Measurements from ENCODE around the gene GAPDHS. TPM values are rescaled to one million over a fixed set of nuclear protein-coding genes. Genes with fewer than 3 reads are reported as not detected.

Gene GAPDHS
- total RNA-seq, 1 donor from 2014 or later: not detected

- H3K27ac Mint-ChIP-seq: peak overlapping the region; percentile 42
- no peak overlapping the region for H3K4me3 Mint-ChIP-seq
These were observed 1.7 kb downstream of the GAPDHS start for GRCh38 chr19:35534803-35535480.

GRCh38 chr19:35539314-35539713, 6.1 kb downstream of the GAPDHS start:
- no peaks in the 10 kb centered on the region for H3K27me3 ChIP-seq
- Mint-ChIP-seq H3K36me3 (peaks cover 2% of the 10 kb centered on the region), H3K27ac (no peak overlapping the region), H3K9me3 (no peaks in the 10 kb centered on the region), H3K27me3 (ENCODE audit: insufficient read depth, low read depth) (no peaks in the 10 kb centered on the region), H3K4me1 (peaks cover 3% of the 10 kb centered on the region), H3K4me3 (no peak overlapping the region)
- no peaks in the 10 kb centered on the region for H3K36me3 ChIP-seq
- H3F3A ChIP-seq (ENCODE audit: low read depth): peaks cover 8% of the 10 kb centered on the region
- no peak overlapping the region for H3K9ac ChIP-seq
- peaks cover 4% of the 10 kb centered on the region for H4K20me1 ChIP-seq (ENCODE audit: low read depth)
- no peak for DNase-seq (ENCODE audit: low spot score)
- H3K9me3 ChIP-seq (ENCODE audit: low read depth): no peaks in the 10 kb centered on the region
- H2AFZ ChIP-seq (replicated peaks): no peak overlapping the region
- no peak overlapping the region for H3K27ac ChIP-seq
- H3K79me2 ChIP-seq (ENCODE audit: low read depth): peaks cover 9% of the 10 kb centered on the region
- TF ChIP-seq EZH2 (IDR thresholded peaks at IDR 0.05) (no peak), CTCF (IDR thresholded peaks at IDR 0.05) (no peak), EZH2phosphoT487 (IDR thresholded peaks at IDR 0.05) (no peak)
- no peak overlapping the region for H3K4me2 ChIP-seq
- H3K4me3 ChIP-seq: no peak overlapping the region
- peaks cover under 1% of the 10 kb centered on the region for H3K4me1 ChIP-seq

More at GRCh38 chr19:35534803-35535480, 1.7 kb downstream of the GAPDHS start:
- TF ChIP-seq EZH2phosphoT487 (IDR thresholded peaks at IDR 0.05): no peak
- no peak for TF ChIP-seq CTCF (IDR thresholded peaks at IDR 0.05)
- no peak for TF ChIP-seq EZH2 (IDR thresholded peaks at IDR 0.05)
- Histone ChIP-seq H3K27me3 (no peaks in the 10 kb centered on the region), H4K20me1 (ENCODE audit: low read depth) (peaks cover 4% of the 10 kb centered on the region), H3K4me3 (no peak overlapping the region), H3K9ac (no peak overlapping the region), H3K79me2 (ENCODE audit: low read depth) (no peaks in the 10 kb centered on the region), H3K9me3 (ENCODE audit: low read depth) (no peaks in the 10 kb centered on the region), H3K27ac (no peak overlapping the region), H3F3A (ENCODE audit: low read depth) (peaks cover 8% of the 10 kb centered on the region), H3K4me1 (peaks cover 7% of the 10 kb centered on the region), H2AFZ (replicated peaks) (no peak overlapping the region), H3K4me2 (no peak overlapping the region), H3K36me3 (no peaks in the 10 kb centered on the region)
- Mint-ChIP-seq H3K4me1 (no peaks in the 10 kb centered on the region), H3K9me3 (no peaks in the 10 kb centered on the region), H3K36me3 (no peaks in the 10 kb centered on the region), H3K27me3 (ENCODE audit: insufficient read depth, low read depth) (peaks cover 3% of the 10 kb centered on the region)
- DNase-seq (ENCODE audit: low spot score): no peak

GRCh38 chr19:35539850-35540249, 6.6 kb downstream of the GAPDHS start:
- no peaks in the 10 kb centered on the region for H3K9me3 Mint-ChIP-seq
- Histone ChIP-seq H2AFZ (replicated peaks) (no peak overlapping the region), H3K9me3 (ENCODE audit: low read depth) (no peaks in the 10 kb centered on the region), H3K4me1 (peaks cover 4% of the 10 kb centered on the region), H3K4me2 (no peak overlapping the region), H3F3A (ENCODE audit: low read depth) (peaks cover 8% of the 10 kb centered on the region), H3K27me3 (no peaks in the 10 kb centered on the region), H4K20me1 (ENCODE audit: low read depth) (peaks cover 1% of the 10 kb centered on the region), H3K79me2 (ENCODE audit: low read depth) (peaks cover 14% of the 10 kb centered on the region), H3K4me3 (no peak overlapping the region), H3K9ac (no peak overlapping the region), H3K36me3 (no peaks in the 10 kb centered on the region), H3K27ac (no peak overlapping the region)
- H3K27me3 Mint-ChIP-seq (ENCODE audit: insufficient read depth, low read depth): no peaks in the 10 kb centered on the region
- peaks cover 2% of the 10 kb centered on the region for H3K36me3 Mint-ChIP-seq
- no peak overlapping the region for H3K4me3 Mint-ChIP-seq
- H3K27ac Mint-ChIP-seq: no peak overlapping the region
- DNase-seq (ENCODE audit: low spot score): no peak
- peaks cover 9% of the 10 kb centered on the region for H3K4me1 Mint-ChIP-seq
- TF ChIP-seq CTCF (IDR thresholded peaks at IDR 0.05) (no peak), EZH2phosphoT487 (IDR thresholded peaks at IDR 0.05) (no peak), EZH2 (IDR thresholded peaks at IDR 0.05) (no peak)
